Peyer's patch (tissue), 4 donors: ENCODE data around the gene P2RX1.

Source experiments
- CTCF ChIP-seq, 6 experiments: fragments of 450-650 bp in 4 of 6; fragments of 200-600 bp in 2 of 6; sonication (generic) in 1 of 6; IDR thresholded peaks; one replicate each; pipeline ENCODE4 v1.5.1; 2017 to 2019; ENCODE audit warnings: antibody characterized with exemption in 6 of 6, mild to moderate bottlenecking in 3 of 6, moderate library complexity in 1 of 6
- POLR2A ChIP-seq, 2 donors: fragments of 450-650 bp; IDR thresholded peaks; one replicate each; pipeline ENCODE4 v1.5.1; 2017; ENCODE audit warnings: antibody characterized with exemption in 2 of 2, mild to moderate bottlenecking in 2 of 2, moderate library complexity in 2 of 2

GRCh38 chr17:3893003-3893719 lies 23.1 kb downstream of the P2RX1 start, which contains the start of gene CAMKK1:
- TF ChIP-seq CTCF (IDR thresholded peaks at IDR 0.05): peak in 2 of 6 experiments; percentile 9 to 12
- peak in 1 of 2 donors; percentile 52 for TF ChIP-seq POLR2A (IDR thresholded peaks at IDR 0.05)
